Fibroblast of skin of left biceps (primary cell): Measurements from ENCODE around the gene METRNL.
"Not testable (repeated sequence)": the region's sequence is repeated elsewhere in the genome, so short reads cannot be mapped to it uniquely, and the experiment has no call there.

ENCODE experiments used
- DNase-seq, 2 experiments: peaks; one replicate each; pipeline ENCODE4 v3.0.0-alpha.2; 2013; ENCODE audit warnings: low read depth in 2 of 2

Gene METRNL

DNA sequence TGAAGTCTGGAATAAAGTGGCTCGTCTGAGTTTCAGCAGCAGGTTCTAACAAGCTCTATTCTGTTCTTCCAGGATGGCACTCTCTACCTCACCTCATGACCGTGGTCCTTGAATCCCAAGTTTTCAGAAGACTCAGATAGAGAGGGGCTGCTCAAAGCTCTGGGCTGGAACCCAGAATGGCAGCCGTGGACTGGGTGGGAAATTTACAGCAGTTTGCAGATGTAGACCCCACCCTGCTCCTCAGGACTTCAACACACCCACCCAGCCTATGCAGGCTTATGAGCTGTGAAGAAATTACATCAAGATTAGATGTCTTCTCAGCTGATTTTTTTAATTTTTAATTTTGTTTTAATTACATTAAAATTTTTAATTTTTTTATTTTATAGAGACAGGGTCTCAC is 59.4 kb downstream of the METRNL start:
- no peak for DNase-seq

GRCh38 chr17:83139541-83140248 is 60.3 kb downstream of the METRNL start:
- DNase-seq = not testable (repeated sequence)

- not testable (repeated sequence) for DNase-seq
Observed at GRCh38 chr17:83140249-83140566, 60.8 kb downstream of the METRNL start.

GRCh38 chr17:83142619-83143018 is 63.2 kb downstream of the METRNL start:
- DNase-seq = no peak

DNA sequence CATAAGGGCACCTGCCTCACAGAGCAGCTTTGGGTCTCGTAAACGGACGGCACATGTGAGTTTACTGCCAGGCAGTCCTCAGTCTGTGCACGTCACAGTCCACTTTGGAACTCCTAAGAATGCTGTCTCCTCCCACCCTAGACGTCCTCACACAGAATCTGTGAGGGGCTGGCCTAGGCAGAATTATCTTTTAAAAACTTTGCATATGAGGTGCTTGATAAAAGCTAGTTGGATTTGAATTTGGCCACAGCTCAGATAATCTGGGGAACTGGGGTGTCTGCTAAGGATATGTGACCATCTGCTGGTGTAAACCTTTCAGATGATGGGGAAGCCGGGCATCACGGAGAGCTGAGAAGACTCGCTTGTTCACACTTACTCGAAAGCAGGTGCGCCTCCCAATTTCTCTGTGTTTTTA is 64.4 kb downstream of the METRNL start:
- DNase-seq = no peak
